GM18508 (cell line): Measurements from ENCODE around the gene SPA17.

ENCODE experiments used
- ATAC-seq: cut with Tn5 transposase; IDR thresholded peaks from one replicate; pipeline ENCODE4 v1.9.1; 2021; ENCODE audit warnings: moderate number of reproducible peaks; ENCODE audit not compliant: insufficient read depth, unreplicated experiment

The SPA17 gene

GRCh38 chr11:124661553-124661952, 12.2 kb upstream of the SPA17 start:
- no peak for ATAC-seq

GRCh38 chr11:124662106-124662505, 11.6 kb upstream of the SPA17 start:
- no peak for ATAC-seq

GRCh38 chr11:124663861-124664260, 9.8 kb upstream of the SPA17 start:
- no peak for ATAC-seq

- ATAC-seq, result no peak
These were observed 6.1 kb upstream of the SPA17 start for GRCh38 chr11:124667601-124668000.

- ATAC-seq, result peak; percentile 31
These were observed 4.5 kb upstream of the SPA17 start for GRCh38 chr11:124669193-124669592.

- no peak for ATAC-seq
These were observed 3.0 kb upstream of the SPA17 start for GRCh38 chr11:124670732-124671131.

- no peak for ATAC-seq
These were observed 1.0 kb upstream of the SPA17 start for GRCh38 chr11:124672536-124673215.

- no peak for ATAC-seq
These were observed 439 bp downstream of the SPA17 start for GRCh38 chr11:124674168-124674517.

GRCh38 chr11:124674571-124674970, 867 bp downstream of the SPA17 start:
- no peak for ATAC-seq

GRCh38 chr11:124676386-124676785, 2.7 kb downstream of the SPA17 start:
- ATAC-seq, result no peak

- no peak for ATAC-seq
These were observed 4.7 kb downstream of the SPA17 start for GRCh38 chr11:124678416-124678815.

GRCh38 chr11:124681421-124681820, 7.7 kb downstream of the SPA17 start:
- no peak for ATAC-seq

GRCh38 chr11:124682443-124682842, 8.7 kb downstream of the SPA17 start:
- ATAC-seq, result no peak

- ATAC-seq, result no peak
These were observed 19.4 kb downstream of the SPA17 start for GRCh38 chr11:124693142-124693541.

GRCh38 chr11:124699547-124699946, 25.8 kb downstream of the SPA17 start:
- no peak for ATAC-seq

- ATAC-seq, result no peak
These were observed 26.3 kb downstream of the SPA17 start for GRCh38 chr11:124700028-124700427.

- no peak for ATAC-seq
These were observed 34.1 kb downstream of the SPA17 start for GRCh38 chr11:124707829-124708228.

- ATAC-seq, result no peak
These were observed 38.7 kb downstream of the SPA17 start for GRCh38 chr11:124712392-124712791.

- ATAC-seq, result no peak
These were observed 42.9 kb downstream of the SPA17 start for GRCh38 chr11:124716591-124716990.

GRCh38 chr11:124717421-124717785, 43.7 kb downstream of the SPA17 start:
- ATAC-seq, result no peak

GRCh38 chr11:124717786-124718651, 44.3 kb downstream of the SPA17 start:
- ATAC-seq, result no peak

GRCh38 chr11:124718801-124719200, 45.1 kb downstream of the SPA17 start:
- ATAC-seq, result no peak
